Measurements from ENCODE around the gene UBL3.

UBL3 gene, protein sequence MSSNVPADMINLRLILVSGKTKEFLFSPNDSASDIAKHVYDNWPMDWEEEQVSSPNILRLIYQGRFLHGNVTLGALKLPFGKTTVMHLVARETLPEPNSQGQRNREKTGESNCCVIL

DNA sequence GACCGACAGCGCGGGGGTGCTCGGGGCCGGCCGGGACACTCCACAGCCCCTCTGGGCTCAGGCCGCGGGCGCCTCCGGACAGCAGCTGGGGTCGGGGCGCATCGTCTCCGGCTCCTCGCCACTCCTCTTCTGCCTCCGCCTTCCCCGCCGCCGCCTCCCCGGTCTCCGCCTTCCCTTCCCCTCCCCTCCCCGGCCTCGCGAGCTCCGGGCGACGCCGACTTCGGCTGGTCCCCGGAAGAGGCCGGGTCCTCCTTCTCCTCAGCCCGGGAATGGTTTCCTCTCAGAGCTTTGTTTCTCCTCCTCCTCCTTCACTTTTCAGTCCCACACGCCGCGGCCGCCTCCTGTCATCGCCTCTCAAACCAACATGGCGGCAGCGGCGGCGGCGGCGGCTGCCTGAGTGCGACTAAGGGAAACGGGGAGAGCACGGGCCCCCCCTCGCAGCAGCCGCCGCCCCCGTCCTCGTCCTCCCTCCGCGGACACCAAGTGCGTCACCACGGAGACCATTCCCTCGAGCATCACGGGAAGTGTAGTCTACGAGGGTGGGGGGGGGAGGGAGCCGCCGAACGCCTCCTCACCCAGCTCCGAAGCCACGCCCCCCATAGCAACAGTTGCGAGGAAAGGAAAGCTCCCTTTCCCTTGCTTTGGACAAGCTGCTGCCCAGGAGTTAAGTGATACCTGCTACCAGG, at the start of gene UBL3:
Gene UBL3 (minus strand): TSS at position 405 of the 686 bp plus-strand sequence. CDS start 1,079 bp downstream, outside the sequence.
- peak; percentile 91 for DNase-seq

DNA sequence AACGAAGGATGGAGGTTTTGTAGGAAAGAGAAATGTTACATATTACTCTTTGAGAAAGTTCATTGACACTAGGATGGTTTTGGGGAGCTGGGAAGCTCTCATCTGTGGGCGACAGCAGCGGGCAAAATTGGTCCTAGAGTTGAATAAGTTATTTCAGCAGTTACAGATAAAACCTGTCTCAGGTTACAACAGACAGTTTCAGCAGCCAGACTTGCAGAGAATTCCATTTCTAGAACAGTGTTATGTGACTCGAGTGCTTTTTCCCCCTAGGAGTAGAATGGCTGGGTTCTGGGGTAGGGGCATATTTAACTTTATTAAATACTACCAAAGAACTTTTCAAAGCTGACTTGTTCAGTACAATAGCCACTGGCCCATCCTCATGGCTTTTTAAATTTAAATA, 46.7 kb upstream of the UBL3 start:
- no peak for DNase-seq

DNA sequence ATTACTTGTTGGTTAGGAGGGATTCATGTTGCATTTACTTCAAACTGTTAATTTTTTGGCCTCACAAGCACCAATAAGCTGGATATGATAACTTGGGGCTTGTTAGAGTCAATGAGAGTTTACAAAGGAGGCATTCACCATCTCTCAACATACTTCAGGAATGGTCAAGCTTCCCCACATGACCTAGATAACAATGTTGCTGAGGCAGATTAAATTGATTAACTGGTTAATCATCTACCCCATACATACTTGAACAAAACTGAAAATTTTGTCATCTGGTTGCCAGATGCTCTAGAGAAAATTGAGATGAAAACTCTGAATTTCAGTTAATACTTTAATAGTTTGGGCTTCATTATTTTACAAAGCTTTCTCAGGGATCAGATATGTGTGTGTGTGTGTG, 43.0 kb upstream of the UBL3 start:
- no peak for DNase-seq

DNA sequence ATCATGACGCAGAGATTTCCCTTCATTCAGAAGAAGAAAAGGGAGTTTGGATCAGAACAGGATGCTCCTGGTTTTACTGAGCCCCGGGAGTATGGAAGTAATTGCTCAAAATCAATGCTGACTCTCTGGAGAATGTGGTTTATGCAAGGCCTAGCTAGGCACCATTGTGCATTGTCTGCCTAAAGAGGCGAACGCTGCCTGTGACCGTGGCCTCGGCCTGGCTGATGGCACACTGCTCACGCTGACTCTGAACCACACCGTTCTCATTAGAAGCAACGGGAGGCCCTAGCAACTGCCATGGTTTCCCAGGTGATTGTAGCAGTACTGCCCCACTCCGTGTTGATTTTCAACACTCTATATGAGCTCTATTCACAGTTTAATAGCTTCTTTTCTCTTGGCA, 41.7 kb upstream of the UBL3 start:
- no peak for DNase-seq

DNA sequence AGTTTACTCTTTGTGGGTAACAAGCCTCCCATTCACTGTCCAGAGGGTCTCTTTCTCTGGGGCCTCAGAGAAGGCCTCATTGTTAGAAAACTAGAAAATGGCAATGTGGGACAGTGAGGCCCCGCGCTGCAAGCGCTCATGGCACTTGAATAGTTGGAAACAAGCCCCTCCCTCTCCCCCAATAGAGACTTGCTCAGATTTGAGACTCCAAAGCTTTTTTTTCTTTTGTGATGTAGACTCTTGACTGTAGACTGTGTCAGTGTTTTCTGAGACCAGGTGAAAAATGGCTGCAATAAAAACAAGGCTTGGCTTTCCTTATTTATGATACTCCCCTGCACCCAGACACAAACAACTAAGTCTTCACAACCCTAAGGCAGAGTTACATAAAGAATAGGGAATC, 38.7 kb upstream of the UBL3 start:
- DNase-seq = no peak

DNA sequence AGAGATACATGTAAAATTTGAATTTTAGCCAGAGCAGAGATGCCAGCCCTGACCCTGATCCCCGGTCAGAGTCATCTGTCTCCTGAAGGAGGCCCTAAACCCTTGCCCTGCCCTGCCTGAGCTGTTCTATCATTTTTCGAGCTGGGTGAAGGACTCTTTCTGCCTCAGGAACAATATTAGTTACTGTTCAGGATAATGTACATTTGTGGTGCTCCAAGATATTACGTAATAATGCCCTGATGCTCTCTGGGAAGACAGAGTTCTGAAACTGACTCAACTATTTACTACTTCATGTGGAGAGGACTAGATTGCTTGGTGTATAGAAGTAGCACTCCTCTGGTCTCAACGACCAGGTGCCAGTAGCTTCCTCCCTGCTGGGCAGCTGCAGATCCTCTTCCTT, 37.9 kb upstream of the UBL3 start:
- no peak for DNase-seq

DNA sequence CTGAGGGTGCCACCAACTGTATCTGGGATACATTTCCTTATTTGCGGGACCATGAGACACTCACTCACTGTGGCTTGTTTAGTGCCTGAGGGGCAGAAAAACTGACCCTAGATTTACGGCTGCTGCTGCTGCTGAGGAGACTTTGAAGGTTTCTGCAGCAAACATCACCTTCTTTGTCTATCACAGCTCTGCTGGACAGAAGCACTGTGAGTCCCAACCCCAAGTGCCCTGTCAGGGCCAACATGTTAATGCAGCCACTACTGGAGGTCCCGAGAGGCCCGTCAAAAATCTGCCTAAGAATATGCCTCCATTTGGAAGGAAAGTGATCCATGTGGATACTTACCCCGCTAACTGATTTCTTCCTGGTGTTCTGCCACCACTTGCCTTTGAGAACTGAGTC, 37.3 kb upstream of the UBL3 start:
- no peak for DNase-seq

DNA sequence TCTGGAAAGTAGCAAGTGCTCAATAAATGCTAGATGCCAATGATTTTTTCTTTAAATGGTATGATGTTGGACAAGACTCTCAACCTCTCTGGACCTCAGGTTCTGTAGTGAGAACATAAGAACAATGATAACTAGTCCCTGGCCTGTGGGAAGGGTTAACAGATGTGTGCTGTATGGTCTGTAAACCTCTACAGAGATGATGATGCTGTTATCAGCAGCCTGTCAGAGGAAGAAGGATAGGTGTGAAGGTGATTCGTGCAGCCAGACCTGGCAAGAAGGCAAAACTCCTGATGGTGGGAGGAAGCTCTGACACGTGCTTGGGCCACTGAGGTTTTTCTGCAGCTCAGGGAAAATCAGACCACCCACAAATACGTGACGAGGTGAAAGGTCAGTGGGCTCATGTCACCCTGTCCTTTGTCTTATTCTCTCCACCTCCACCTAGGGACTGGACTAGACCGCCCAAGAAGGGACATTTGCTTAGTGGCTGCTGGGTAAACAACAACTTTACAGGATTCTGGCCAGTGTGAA, 36.7 kb upstream of the UBL3 start:
- no peak for DNase-seq

DNA sequence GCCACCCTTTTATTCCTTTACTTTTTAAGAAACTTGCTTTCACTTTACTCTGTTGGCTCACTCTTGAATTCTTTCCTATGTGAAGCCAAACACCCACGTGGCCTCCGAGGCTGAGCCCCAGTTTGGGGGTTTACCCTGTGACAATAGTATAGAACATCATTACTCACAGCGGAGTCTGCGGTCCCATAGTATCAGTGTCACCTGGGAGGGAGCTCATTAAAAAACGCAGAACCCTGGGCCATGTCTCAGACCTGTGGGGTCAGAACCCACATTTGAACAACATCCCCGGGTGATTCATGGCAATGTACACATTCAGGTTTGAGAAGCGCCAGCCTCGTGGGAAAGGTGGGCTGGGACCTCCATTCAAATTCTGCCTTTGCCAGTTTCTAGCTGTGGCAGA, 36.0 kb upstream of the UBL3 start:
- no peak for DNase-seq

DNA sequence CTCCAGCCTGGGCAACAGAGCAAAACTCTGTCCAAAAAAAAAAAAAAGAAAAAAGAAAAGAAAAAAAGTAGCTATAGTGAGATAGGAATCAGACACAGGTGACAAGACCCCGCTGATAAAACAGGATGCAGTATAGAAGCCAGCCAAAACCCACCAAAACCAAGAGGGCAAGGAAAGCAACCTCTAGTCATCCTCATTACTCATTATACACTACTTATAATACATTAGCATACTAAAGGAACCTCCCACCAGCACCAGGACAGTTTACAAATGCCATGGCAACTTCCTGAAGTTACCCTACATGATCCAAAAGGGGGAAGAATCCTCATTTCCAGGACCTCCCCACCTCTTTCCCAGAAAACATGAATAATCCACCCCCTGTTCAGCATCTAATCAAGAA, 35.6 kb upstream of the UBL3 start:
- DNase-seq = no peak

DNA sequence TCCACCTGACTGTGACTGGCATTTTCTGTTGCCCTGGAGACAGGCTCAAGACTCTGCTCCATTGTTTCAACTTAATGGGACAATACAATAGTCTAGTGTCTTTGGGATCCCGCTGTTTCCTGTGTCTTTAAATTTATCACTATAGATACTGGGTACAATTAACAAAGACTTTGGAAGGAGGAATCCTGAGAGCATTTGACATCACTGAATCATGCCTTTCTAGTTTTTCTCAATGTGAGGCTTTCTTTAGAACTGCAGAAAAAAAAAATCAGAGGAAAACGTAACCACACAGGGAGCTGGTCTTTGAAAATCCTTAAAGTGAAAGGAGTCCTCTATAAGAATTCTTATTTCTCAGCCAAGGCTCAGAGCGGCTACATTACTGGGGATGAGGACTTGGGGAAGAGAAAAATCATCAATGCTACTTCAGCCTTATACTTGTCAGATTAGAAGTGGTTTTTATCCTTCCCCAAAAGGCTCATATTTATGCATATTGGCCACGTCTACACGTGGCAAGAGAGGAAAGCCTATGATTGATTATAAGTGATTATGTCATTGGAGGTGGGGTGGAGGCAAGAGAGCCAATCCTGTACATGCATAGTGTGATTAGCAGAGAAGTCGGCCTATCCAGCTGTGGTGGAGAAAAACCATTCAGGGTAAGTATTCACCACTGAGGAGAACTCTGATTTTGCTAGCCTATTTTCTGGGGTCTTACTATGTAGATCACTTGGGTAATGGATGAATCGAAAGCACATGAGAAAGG, 34.4 kb upstream of the UBL3 start:
- DNase-seq = no peak

DNA sequence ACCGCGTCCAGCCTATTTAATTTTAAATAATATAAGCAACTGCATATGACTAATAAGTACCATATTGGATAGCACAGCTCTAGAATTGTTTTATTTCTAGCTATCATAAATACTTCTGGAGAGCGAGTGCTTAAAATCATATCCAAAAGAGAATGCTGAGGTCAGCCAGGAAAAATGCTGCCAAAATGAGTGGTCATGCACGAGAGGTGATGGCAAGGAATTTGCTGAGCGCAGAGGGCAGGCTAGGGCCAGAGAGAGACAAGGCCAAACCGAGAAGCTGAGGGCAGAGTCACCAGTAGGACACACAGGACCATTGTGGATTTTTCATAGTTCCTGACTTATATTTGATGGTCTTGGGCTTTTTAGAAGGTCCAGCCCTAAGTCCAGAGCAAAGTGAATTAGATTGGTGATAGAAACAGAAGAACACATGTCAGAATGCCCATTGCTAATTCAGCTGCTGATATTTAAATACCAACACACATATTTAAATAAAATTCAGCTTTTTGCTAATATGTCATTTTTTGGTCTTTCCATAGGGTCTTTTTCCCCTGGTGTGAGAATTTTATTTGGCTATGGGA, 33.6 kb upstream of the UBL3 start:
- no peak for DNase-seq

DNA sequence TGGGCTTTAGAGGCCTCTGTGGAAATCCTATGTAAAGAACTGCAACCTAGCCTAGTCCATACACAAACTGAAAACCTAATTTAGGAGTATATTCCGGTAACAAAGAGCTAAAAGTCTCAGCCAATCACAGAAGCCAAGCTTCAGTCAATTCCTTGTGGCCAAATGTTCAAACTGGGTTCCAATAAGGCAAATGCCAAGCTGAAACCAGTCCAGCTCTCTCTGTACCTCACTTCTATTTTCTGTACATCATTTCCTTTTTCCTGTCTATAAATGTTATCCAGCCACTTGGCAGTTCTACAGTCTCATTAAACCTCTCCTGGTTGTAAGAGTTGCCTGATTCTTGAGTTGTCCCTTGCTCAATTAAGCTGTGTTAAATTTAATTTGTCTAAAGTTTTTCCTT, 31.7 kb upstream of the UBL3 start:
- no peak for DNase-seq

DNA sequence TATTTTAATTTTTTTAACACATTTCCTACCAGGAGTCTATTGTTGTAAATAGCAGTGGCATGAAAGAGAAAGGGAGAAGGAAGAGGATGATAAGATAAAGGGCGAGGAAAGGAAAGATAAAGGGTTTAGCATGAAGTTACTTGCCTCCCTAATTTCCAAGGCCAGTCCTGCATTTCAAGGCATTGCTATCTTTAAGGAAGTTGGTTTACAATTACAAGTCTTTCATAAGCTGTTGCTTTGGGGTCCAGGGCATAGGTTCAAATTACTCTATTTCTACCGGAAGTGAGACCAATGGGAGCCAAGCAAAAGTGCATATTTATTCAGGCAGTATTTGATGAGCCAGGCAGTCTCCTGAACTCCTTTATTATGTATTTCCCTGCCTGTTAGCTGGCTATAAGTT, 27.7 kb upstream of the UBL3 start:
- DNase-seq = no peak

DNA sequence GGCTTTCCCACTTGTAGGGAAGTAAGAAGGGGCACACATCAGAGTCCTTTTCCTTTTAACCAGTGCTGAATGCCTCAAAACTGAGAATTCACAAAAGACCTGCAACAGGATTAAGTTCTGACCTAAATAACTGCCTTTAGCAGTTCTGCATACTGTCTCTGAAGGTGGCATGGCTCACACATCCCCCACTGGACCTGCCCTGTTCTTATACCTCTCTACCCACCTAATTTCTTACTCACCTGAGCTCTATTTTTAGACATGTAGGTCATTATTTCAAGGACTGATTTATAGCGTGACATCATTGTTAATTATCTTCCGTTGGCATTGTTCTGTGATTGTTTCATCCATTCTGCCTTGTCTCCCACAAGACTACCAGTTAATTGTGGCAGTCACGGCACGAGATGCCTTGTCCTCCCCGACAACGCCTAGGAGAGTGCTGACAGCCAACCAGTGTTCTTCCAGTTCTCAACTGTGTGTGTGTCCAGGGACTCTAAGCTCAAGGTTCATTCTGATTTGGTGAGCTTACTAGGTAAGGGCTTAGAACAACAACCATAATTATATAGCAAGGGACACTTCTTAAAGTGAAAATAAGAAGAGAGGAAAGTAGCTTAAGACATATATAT, 27.1 kb upstream of the UBL3 start:
- no peak for DNase-seq

DNA sequence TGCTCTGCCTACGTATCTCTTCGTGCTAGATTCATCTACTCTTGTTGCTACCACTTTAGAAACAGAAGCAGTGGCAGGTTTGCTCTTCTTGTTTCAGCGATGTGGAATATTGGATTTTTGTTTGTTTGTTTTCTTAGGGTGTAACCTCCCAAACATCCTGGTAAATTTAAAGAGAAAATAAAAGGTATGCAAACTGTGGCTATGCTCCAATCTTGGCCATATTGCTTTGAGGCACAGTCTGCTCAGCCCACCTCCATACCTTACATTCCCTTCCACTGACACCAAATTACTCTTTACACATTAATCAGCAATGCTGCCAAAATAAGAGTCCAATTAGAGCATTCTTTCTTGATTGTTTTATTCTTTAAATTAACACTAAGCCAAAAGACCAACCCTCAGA, 25.2 kb upstream of the UBL3 start:
- no peak for DNase-seq

DNA sequence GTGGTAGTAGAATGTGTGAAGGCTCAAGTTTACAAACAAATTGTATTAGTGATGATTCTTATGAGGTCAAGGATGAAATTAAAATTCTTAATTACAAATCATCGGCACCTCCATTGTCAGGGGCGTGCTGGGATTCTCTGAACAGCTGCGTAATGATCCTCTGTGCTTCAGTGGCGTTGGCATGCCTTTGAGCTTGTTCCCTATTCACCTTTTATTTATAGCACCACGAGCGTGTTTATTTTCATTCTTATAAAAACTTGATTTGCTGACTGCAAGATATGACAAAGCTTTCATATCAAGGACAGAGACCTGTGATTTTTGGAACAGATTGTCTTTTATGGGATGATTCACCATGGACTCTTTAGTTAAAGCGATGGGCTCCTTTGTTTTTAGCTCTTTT, 18.2 kb upstream of the UBL3 start:
- DNase-seq = no peak

DNA sequence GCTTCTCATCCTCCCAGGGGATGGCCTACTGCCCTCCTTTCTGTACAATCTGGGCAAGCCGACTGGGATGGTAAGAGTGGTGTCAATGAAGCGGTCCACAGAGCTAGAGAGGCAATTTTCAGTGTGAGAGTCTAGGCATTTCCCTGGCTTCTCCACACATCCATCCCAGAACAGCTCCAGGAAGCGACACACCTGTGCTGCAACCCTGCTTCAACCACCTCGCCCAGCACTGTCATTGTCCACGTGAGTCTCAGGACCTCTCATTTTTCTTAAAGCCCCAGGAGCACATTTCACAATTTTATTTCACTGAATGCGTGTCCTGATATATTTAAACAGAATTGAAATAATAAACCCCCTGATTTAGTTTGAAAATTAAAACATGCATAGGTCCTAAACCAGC, 15.5 kb upstream of the UBL3 start:
- DNase-seq = no peak

DNA sequence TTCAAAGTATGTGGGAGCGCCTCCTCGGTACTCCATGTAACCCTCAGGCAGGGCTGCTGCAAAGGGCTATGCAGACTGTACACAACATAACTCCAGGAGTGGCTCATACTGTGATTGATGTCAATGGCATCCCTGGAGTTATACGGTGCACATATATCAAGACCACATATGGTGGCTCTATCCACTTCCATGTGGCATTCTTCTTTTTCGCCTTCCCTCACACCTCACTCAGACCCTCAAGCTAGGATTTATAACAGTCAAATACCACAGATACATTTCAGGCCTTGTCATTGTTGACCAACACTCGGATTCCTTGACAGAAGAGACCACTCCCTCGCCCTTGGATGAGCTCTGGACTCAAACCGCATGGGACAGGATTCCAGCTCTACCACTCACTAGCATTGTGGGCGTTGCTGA, 11.3 kb upstream of the UBL3 start:
- no peak for DNase-seq

DNA sequence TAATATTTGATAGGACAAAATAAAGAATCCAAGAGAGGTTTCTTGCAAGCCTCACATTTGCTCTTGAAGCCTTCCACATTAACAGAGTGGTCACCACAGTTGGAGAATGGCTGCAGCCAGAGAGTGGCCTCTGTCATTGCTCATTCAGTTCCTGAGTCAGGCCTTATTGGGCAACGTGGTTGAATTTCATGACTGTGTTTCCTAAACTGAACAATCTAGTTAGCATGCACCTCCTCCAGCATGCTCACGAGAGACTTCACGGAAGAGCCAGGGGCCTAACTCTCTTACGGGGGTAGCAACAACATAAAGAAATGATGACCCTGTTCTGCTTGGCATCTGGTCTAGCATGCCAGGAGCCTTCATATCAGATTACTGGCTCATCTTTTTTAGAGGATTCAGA, 9.6 kb upstream of the UBL3 start:
- DNase-seq = no peak

DNA sequence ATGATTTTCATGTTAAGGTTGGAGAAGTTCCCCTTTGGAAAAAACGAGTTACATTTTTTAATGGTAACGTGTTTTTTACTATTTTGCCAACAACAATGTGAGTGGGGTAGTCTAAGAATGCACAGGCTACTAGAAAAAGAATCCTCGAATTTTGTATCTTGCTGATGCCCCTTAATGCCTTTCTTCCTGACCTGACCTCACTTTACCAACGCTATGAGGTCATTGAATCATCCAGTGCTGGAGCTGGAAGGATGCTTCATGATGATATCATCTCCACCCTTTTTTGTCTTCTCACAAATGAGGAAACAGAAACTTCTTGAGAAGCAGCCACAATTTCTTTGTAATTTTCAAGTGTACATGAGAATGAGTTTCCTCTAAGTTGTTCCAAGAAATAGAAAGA, 8.2 kb upstream of the UBL3 start:
- no peak for DNase-seq

DNA sequence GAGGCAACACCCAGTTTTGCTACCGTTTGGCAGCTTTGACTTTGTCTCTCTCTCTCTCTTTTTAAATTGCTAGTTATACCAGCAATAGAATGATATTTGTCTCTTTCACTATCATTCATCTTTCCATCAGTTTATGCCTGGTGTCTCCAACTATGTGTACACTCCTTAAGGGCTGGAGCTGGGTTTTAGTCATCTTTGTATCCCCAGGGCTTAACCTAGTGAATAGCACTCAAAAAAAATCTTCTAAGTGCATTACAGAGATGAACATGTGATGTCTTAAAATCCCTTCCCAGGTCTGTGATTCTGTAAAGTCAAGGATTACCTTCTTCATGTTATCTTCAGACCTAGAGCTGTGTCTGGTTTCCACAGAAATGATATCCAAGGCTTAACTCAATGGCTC, 7.8 kb upstream of the UBL3 start:
- no peak for DNase-seq

DNA sequence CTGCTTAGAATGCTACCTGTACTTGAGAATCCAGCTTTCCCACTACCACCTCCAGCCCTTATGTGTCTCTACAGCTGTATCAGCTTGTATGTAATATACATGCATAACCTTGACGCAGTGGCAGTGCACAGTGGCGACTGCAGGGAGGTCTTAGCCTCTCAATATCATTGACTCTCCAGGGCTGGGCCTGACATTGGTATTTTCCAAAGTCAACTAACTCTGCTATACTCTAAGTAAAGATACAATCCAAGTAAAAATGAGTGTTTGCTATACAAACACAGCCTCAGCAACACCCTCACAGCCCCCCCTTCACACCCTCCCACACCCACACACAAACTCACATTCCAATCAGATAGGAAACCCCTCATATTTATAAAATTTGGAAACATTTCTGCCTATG, 6.7 kb upstream of the UBL3 start:
- DNase-seq = no peak

DNA sequence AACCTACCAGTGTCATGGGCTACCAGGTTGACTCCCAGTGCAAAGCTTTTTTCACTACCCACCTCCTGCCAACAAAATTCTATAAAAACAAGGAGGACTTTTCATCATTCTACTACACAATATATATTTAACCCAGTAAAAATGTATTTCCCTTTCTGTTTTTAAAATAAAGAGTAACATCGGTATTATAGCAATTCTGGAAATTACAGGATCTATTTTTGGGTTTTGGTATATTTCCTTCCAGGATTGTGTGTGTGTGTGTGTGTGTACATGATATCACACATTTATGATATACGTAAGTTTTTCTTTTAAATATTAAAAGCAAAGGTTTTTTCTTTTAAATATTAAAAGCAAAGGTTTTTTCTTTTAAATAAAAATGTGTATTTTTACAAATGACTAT, 6.0 kb upstream of the UBL3 start:
- no peak for DNase-seq
